Adrenal gland (tissue), 5 donors: ENCODE measurements around the gene ADAMTS4.
A peak's percentile ranks its signal among the peaks of the same experiment; 100 is the strongest.

Experiments used
- CTCF ChIP-seq, 6 experiments: fragments of 450-650 bp in 4 of 6; fragments of 200-600 bp in 2 of 6; sonication (generic) in 1 of 6; IDR thresholded peaks; 1 replicate in 5 of 6; 2 replicates in 1 of 6; pipeline versions ENCODE4 v1.5.1 to v1.8.0; 2016 to 2021; ENCODE audit warnings: antibody characterized with exemption in 6 of 6, mild to moderate bottlenecking in 2 of 6, moderate library complexity in 1 of 6
- POLR2A ChIP-seq, 2 donors: fragments of 450-650 bp; IDR thresholded peaks; one replicate each; pipeline ENCODE4 v1.6.1; 2017; ENCODE audit warnings: antibody characterized with exemption in 2 of 2, mild to moderate bottlenecking in 2 of 2, moderate library complexity in 1 of 2
- donor health status: DM: no; HTN: no; CAD: no.

DNA sequence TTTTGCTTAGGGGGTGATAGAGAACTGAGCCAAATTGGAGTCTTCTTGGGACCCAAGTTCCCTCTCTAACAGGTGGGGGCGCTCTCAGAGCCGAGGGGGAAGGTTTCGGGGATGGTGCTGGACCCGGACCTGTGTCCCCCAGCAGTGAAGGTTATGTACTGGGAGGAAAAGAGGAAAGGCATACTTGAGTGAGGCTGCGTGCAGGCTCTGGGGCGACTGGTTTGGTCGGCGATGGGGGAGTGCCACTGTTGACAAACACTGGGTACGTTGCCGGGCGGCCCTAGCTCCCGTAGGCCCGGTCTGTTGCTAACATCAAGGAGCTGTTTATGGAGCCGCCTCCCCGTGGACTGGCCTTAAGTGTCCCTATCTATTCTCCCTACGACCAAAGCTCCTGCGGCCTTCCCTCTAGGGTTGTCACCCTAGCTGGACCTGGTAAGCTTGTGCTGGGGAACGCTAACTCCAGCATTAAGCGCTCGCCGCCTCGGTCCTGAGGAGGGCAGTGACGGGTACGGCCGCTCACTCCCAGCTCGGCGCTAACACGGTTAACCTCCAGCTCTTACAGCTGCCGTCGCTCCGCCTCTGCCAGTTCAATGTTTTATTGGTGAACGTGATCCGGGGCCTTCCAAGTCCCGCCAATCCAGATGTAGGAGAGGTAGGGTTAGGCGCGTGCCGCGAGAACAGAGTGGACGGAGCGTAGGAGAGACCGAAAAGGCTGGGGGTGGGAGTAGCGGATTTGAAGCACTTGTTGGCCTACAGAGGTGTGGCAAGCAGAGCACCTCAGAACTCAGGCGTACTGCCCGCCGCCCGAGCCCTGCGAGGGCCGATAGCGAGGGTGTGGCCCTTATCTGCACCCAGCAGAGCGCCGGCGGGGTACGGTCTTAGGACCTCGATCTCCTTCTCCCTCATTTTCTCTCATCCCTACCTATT is 32.8 kb downstream of the ADAMTS4 start, which contains the start of gene PPOX:
- TF ChIP-seq POLR2A (IDR thresholded peaks at IDR 0.05) (peak in 1 of 2 donors; percentile 78), CTCF (IDR thresholded peaks at IDR 0.05) (peak; percentile 9 to 44 (median 34))
